A549 treated with Hydrocortisone at 1 μM for 4 hours (cell line): ENCODE data around the gene EIF4EBP3. TPM values are rescaled to one million over a fixed set of nuclear protein-coding genes. Genes with fewer than 3 reads are reported as not detected.

ENCODE experiments used
- total RNA-seq: library from RNA; stranded (reverse); fragments of 200-300 nt; extraction: Qiagen RNA extraction; gene quantifications from 5 replicates; pipeline ENCODE4 v1.2.3, GENCODE V29; 2022

The EIF4EBP3 gene
- total RNA-seq: 0.39 to 3.0 TPM (median 1.8 TPM) in 5 replicates

GRCh38 chr5:140547508-140548299 lies at the start of gene EIF4EBP3:
TSS of gene EIF4EBP3 (plus strand) at chr5:140547662. CDS start at chr5:140547738, 76 bp downstream.

GRCh38 chr5:140557136-140557805 lies 9.8 kb downstream of the EIF4EBP3 start, which contains the start of gene SRA1:
TSS of gene SRA1 (minus strand) at chr5:140557473. CDS start at chr5:140557452, 21 bp downstream.

GRCh38 chr5:140564196-140565023 lies 16.9 kb downstream of the EIF4EBP3 start, which contains the start of the genes APBB3 and SLC35A4:
TSS of gene APBB3 (minus strand) at chr5:140564598. CDS start at chr5:140564245, 353 bp downstream.
TSS of gene SLC35A4 (plus strand) at chr5:140564828. CDS start at chr5:140567170, 2,342 bp downstream.

Other genes with a start within 250 kb of the EIF4EBP3 start
- 89.7 to 116 TPM (median 93.3 TPM) in 5 replicates for gene PFDN1, start 244.6 kb upstream of the EIF4EBP3 start, total RNA-seq
- 5.6 to 7.5 TPM (median 6.5 TPM) in 5 replicates for gene HBEGF, start 201.1 kb upstream of the EIF4EBP3 start, total RNA-seq
- 0.02 TPM in 1 of 5 replicates, not detected in the others for gene SLC4A9, start 187.5 kb upstream of the EIF4EBP3 start, total RNA-seq
- gene ANKHD1, start 145.8 kb upstream of the EIF4EBP3 start, total RNA-seq: 38.9 to 55.6 TPM (median 49.9 TPM) in 5 replicates
- 32.5 to 53.2 TPM (median 46.8 TPM) in 5 replicates for gene SRA1, start 9.8 kb downstream of the EIF4EBP3 start, total RNA-seq
- 5.3 to 7.1 TPM (median 6.4 TPM) in 5 replicates for gene APBB3, start 16.9 kb downstream of the EIF4EBP3 start, total RNA-seq
- 73.1 to 91.2 TPM (median 80.5 TPM) in 5 replicates for gene SLC35A4, start 17.2 kb downstream of the EIF4EBP3 start, total RNA-seq
- gene CD14, start 85.5 kb downstream of the EIF4EBP3 start, total RNA-seq: 3.3 to 4.5 TPM (median 4.1 TPM) in 5 replicates
- gene TMCO6, start 91.8 kb downstream of the EIF4EBP3 start, total RNA-seq: 9.2 to 12.7 TPM (median 12.2 TPM) in 5 replicates
- gene NDUFA2, start 100.0 kb downstream of the EIF4EBP3 start, total RNA-seq: 84.6 to 130 TPM (median 123 TPM) in 5 replicates
- 84.3 to 119 TPM (median 87.4 TPM) in 5 replicates for gene IK, start 100.2 kb downstream of the EIF4EBP3 start, total RNA-seq
- gene WDR55, start 117.2 kb downstream of the EIF4EBP3 start, total RNA-seq: 27.2 to 34.7 TPM (median 29.0 TPM) in 5 replicates
- 0.47 to 0.94 TPM (median 0.70 TPM) in 5 replicates for gene DND1, start 125.9 kb downstream of the EIF4EBP3 start, total RNA-seq
- gene HARS1, start 143.7 kb downstream of the EIF4EBP3 start, total RNA-seq: 73.7 to 90.7 TPM (median 77.1 TPM) in 5 replicates
- gene HARS2, start 143.8 kb downstream of the EIF4EBP3 start, total RNA-seq: 34.4 to 44.5 TPM (median 36.9 TPM) in 5 replicates
- gene ZMAT2, start 152.8 kb downstream of the EIF4EBP3 start, total RNA-seq: 79.9 to 111 TPM (median 84.2 TPM) in 5 replicates
- 0.14 to 0.29 TPM (median 0.23 TPM) in 5 replicates for gene PCDHA1, start 238.5 kb downstream of the EIF4EBP3 start, total RNA-seq
- gene PCDHA2, start 247.2 kb downstream of the EIF4EBP3 start, total RNA-seq: 0.06 to 0.08 TPM (median 0.06 TPM) in 3 of 5 replicates, not detected in the others